ENCODE data around the gene TTC22.

- TF ChIP-seq, protein P1, sequence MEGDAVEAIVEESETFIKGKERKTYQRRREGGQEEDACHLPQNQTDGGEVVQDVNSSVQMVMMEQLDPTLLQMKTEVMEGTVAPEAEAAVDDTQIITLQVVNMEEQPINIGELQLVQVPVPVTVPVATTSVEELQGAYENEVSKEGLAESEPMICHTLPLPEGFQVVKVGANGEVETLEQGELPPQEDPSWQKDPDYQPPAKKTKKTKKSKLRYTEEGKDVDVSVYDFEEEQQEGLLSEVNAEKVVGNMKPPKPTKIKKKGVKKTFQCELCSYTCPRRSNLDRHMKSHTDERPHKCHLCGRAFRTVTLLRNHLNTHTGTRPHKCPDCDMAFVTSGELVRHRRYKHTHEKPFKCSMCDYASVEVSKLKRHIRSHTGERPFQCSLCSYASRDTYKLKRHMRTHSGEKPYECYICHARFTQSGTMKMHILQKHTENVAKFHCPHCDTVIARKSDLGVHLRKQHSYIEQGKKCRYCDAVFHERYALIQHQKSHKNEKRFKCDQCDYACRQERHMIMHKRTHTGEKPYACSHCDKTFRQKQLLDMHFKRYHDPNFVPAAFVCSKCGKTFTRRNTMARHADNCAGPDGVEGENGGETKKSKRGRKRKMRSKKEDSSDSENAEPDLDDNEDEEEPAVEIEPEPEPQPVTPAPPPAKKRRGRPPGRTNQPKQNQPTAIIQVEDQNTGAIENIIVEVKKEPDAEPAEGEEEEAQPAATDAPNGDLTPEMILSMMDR (IDR thresholded peaks at IDR 0.05 in 4 of 5, conservative IDR thresholded peaks at IDR 0.05 in 1 of 5) = no peak
- no peak for TF ChIP-seq POLR2A (IDR thresholded peaks at IDR 0.05)
These were observed 26.2 kb downstream of the TTC22 start for GRCh38 chr1:54774820-54775498.
